ENCODE data around the gene NPR1.
"Not testable (repeated sequence)": the region's sequence is repeated elsewhere in the genome, so short reads cannot be mapped to it uniquely, and the experiment has no call there.

NPR1 gene

GRCh38 chr1:153679337-153680119, 1.0 kb downstream of the NPR1 start:
- DNase-seq (ENCODE audit: low read depth in 2 of 3, low spot score in 1 of 3): no peak

DNA sequence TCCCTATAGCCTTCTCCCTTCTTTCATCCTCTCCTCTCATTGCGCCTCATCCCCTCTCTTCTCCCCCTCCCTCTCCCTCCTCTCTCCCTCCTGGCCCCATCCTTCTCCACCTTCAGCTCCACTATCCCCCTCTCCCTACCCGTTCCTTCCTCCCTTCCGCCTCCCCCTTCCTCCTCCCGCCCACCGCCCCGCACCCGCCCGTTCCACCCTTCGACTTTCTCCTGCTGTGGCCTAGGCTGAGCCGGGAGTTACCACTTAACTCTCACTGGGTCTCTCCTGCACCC, 1.6 kb downstream of the NPR1 start:
- DNase-seq (ENCODE audit: low read depth in 2 of 3, low spot score in 1 of 3): no peak

DNA sequence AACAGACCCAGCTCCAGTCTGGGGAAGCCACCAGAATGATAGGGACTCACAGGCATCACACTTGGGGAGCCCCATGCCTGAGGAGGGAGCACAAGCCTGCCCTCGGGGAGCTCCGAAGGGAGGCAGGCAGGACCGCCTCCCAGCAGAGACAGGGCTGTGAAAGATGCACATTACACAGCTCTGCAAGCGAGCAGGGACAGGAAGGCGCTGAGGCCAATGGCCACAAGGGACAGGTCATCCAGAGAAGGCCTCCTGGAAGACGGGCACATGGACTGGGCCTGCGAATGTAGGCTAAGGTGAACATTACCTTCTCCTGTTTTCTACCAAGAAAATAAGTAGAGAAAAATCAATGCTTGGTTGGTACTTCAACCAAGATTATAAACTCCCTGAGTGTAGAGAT, 4.2 kb downstream of the NPR1 start:
- DNase-seq (ENCODE audit: low read depth in 2 of 3, low spot score in 1 of 3): no peak

DNA sequence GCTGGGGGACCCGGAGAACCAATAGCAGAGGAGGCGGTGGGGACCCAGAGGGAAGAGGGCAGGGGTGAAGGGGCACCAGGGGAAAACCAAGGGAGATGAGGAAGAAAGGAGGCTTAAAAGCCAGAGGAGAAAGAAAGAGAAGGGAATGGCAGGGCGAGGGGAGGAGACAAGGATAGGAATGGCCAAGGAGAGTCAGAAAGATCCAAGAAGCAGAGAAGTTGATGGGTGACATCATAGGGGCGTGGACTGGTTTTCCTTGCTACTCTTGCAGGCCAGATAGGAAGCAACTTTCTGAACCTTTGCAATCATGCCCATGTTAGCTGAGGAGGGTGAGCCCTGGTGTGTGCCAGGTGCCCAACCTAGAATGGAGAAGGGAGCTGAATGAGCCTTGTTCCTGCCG, 5.4 kb downstream of the NPR1 start:
- DNase-seq (ENCODE audit: low read depth in 2 of 3, low spot score in 1 of 3): no peak

DNA sequence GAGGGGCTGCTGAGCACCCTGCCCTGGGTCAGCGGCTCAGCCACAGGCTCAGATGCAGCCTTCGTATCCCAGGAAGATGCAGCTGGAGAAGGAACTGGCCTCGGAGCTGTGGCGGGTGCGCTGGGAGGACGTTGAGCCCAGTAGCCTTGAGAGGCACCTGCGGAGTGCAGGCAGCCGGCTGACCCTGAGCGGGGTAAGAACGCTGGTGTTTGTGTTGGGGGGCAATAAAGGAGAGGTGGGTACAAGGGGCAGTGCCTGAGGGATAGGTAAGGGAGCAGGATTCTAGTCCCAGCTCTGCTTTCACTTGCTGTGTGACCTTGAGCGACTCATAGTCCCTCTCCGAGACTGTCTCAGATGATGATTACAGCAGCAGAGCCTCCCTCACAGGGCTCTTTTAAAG, 6.4 kb downstream of the NPR1 start:
- no peak for DNase-seq (ENCODE audit: low read depth in 2 of 3, low spot score in 1 of 3)

DNA sequence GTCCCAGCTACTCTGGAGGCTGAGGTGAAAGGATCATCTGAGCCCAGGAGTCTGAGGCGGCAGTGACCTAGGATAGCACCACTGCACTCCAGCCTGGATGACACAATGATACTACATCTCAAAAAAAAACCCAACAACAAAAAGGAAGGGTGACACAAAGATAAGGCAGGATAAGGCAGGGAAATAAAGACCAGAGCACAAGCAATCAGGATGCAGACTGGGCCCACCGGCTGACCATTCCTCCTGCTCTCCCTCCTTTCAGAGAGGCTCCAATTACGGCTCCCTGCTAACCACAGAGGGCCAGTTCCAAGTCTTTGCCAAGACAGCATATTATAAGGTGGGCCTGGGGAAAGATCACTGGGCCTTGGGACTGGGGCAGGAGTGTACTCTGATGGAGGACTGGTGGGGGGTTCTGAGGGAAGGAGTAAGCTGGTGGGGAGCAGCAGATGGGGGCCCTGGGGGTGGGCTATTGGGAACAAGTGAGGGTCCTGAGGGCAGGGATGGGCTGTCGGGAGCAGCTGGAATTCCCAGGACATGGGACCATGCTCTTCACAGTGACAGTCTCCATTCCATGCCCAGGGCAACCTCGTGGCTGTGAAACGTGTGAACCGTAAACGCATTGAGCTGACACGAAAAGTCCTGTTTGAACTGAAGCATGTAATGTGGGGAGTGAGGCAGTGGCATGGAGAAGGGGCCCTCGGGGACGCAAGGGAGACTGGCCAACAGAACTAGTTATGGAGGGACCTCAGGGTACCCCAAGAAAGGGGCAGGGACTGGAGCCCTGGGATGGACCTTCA, 7.3 kb downstream of the NPR1 start:
- no peak for DNase-seq (ENCODE audit: low read depth in 2 of 3, low spot score in 1 of 3)

- no peak for DNase-seq (ENCODE audit: low read depth in 2 of 3, low spot score in 1 of 3)
Measured at GRCh38 chr1:153687346-153688125, 9.0 kb downstream of the NPR1 start.

- DNase-seq (ENCODE audit: low read depth in 2 of 3, low spot score in 1 of 3): no peak
Measured at GRCh38 chr1:153688276-153688675, 9.8 kb downstream of the NPR1 start.

- DNase-seq (ENCODE audit: low read depth in 2 of 3, low spot score in 1 of 3): no peak
Measured at GRCh38 chr1:153688736-153689328, 10.3 kb downstream of the NPR1 start.

DNA sequence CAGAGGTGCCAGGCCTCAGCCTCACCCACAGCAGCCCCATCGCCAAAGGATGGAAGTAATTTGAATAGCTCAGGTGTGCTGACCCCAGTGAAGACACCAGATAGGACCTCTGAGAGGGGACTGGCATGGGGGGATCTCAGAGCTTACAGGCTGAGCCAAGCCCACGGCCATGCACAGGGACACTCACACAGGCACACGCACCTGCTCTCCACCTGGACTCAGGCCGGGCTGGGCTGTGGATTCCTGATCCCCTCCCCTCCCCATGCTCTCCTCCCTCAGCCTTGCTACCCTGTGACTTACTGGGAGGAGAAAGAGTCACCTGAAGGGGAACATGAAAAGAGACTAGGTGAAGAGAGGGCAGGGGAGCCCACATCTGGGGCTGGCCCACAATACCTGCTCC, 15.0 kb downstream of the NPR1 start:
- no peak for DNase-seq (ENCODE audit: low read depth in 2 of 3, low spot score in 1 of 3)

- DNase-seq (ENCODE audit: low read depth in 2 of 3, low spot score in 1 of 3): no peak
Measured at GRCh38 chr1:153696741-153697140, 18.3 kb downstream of the NPR1 start.

DNA sequence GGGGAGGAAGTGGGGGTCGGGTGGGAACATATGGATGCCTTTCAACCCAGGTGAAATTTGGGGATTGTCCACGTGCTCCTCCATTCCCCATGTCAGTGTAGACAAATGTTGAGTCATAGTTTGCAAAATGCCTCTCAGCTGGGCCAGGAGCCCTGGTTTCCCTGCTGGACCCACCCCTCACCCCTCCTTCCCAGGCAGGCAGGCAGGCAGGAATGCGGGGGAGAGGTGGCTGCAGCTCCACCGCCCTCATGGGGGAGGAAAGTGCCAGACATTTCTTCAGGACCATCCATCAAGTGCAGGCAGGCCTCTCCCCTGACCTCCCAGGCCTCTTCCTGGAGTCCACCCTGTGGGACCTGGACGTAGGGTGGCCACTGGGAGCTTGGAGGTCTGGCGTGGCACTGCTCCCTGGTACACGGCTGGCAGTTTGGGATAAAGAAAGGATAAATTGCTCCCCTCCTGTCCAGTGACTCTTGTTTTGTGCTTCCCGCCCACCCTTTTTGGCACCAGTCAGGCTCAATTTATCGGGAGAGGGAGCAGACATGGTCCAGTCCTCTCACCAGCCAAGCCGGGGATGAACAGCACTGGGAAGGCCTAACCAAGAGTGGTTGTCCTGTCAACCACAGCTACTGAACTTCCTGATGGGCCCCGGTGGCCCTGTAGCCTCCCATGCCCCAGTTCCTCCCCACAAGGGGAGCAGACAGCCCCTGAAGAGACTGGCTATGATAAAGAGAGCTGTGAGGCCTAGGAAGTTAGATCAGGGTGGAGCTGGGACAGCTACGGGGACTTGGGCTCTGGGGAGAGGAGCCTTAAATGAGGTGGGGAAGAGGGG, 18.9 kb downstream of the NPR1 start:
- no peak for DNase-seq (ENCODE audit: low read depth in 2 of 3, low spot score in 1 of 3)

GRCh38 chr1:153698020-153698922, 19.8 kb downstream of the NPR1 start:
- DNase-seq (ENCODE audit: low read depth in 2 of 3, low spot score in 1 of 3): no peak

DNA sequence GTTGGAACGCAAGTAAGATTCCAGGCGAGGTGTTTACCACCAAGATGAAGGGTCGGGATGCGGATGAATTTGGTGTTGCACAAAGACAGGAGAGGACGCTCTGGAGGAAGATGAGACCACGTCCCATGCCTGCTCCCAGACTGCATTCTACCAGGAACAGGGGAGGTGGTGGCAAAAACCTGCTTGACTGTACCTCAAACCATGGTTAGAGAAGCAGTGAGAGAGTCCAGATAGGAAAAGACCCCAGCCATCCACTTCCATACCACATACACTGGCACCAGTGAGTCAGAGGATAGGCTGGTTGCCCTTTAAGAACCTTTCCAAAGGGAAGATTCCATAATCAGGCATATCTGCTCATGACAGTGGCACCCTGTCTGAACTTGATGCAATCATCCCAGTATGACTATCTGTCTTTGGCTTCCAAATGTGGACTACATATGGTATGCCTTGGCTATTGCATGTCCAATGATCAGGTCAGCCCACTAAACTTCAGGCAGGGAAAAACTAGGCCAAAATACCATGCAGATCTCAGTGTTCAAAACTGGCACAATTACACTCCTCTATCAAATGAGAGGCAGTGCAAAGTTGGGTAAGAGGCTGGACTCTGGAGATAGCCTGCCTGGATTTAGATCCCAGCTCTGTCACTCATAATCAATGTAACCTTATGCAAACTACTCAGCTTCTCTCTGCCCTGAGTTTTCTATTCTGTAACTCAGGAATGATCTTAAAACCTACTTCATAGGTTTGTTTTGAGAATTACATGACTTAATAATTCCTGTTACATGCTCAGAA, 20.6 kb downstream of the NPR1 start:
- DNase-seq (ENCODE audit: low read depth in 2 of 3, low spot score in 1 of 3): no peak

- DNase-seq (ENCODE audit: low read depth in 2 of 3, low spot score in 1 of 3): no peak
Measured at GRCh38 chr1:153699768-153700167, 21.3 kb downstream of the NPR1 start.

DNA sequence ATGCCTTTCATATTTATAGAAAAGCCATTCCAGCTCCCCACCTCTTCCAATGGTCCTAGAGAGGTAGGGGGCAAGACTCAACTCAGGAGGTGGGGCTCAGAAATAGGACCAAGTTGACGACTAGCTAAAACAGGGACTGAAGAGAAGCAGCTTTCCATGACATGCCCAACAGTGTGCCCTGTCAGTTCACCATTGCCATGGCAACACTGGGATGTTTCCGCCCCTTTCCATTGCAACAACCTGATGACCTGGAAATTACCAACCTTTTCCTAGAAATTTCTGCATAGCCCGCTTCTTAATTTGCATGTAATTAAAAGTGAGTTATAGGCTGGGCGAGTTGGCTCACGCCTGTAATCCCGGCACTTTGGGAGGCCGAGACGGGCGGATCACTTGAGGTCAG, 27.0 kb downstream of the NPR1 start:
- DNase-seq (ENCODE audit: low read depth in 2 of 3, low spot score in 1 of 3): no peak

- no peak for DNase-seq (ENCODE audit: low read depth in 2 of 3, low spot score in 1 of 3)
Measured at GRCh38 chr1:153711026-153711425, 32.5 kb downstream of the NPR1 start.

GRCh38 chr1:153716211-153716610, 37.7 kb downstream of the NPR1 start:
- not testable (repeated sequence) for DNase-seq (ENCODE audit: low read depth in 2 of 3, low spot score in 1 of 3)

DNA sequence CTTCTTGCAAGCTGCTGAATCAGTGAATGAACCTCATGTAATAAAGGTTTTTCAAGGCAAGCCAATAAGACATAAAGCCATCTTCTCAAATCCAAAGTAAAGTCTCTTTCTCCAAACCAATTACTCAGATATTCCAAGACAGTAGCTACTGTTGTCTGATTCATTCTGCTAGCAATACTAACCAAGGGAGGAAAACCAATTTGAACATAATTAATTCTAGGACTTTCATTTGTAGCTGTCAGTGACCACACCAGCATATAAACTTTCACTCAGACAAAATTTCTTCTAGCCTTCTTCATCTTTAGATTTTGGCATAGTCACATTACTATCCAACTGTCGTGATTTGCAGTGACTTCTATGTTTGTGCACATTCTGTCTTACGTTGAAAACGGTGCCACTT, 38.8 kb downstream of the NPR1 start:
- DNase-seq (ENCODE audit: low read depth in 2 of 3, low spot score in 1 of 3): no peak
